HG02588 (cell line): ENCODE data around the gene TMEM221.

ENCODE experiments used
- ATAC-seq: cut with Tn5 transposase; IDR thresholded peaks from one replicate; pipeline ENCODE4 v1.9.1; 2021; ENCODE audit warnings: mild to moderate bottlenecking, moderate library complexity; ENCODE audit not compliant: unreplicated experiment

TMEM221 gene

DNA sequence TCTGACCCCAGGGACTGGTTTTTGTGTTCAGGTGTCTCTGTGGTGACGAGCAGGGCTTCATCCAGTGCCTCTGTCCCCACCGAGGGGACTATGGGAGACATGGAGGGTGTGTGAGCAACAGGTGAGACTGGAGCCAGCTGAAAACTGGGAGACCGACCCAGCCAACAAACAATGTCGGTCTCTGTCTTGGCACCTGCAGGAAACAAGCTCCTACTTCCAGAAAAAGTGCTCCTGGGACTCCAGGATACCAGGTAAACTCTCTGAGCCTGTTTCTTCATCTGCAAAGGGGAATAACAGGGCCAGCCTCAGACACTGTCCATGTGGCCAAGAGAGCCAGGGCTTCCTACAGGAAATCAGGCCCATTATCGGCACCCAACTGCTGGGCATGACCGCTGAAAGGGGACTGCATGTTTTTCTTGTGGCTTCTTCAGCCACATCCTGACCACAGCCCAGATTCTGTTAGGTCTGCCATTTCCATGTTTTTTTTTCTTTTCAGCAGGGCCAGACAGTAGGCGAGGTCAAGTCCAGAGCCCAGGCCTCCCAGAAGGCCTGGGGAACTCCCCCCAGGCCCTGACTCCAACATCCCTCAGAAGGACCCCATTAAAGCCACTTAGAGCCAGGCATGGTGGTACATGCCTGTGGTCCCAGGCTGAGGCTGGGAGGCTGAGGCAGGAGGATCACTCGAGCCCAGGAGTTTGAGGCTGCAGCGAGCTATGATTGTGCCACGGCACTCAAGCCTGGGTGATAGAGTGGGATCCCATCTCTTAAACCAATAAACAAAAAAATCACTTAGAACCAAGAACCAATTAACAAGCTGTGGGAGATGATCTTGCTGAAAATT, 42.2 kb downstream of the TMEM221 start:
- ATAC-seq, result no peak

DNA sequence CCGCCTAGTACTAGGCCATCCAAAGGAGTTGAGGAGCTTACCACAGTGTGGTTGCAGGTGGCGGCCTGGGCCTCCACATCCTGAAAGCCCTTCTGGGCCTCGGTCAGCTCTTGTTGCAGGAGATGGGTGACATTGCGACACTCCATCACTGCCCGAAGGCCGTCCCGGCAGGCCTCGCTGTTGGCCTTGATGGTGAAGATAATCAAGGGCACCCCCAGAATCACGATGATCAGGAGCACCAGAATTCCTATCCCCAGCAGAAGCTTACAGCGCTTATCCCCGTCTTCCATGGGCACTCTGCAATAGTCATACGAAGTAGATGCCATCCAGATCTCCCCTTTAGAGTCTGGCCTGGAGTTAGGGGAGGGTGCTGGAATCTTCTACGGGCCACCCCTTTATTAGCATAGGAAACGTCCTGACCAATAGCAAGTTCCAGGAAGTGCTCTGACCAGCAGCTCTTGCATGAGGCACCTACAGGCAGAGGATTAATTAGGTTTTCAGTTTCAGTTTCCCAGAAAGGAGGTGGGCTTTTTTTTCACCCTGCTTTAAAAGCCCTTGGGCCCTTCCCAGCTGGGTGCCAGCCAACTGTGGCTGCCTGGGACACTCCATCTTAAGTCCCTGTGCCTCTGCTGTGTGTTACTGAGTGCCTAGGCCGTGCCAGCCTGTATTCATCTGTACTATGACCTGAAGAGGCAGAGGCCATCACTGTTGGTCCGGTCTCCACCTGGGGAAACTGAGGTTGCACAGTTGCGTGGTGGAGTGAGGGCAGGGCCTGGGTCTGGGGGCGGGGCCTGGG, 43.0 kb downstream of the TMEM221 start, which contains the start of gene BST2:
TSS of gene BST2 (minus strand) at position 381 of the 796 bp plus-strand sequence. CDS start at position 326, 55 bp downstream.
- peak; percentile 70 for ATAC-seq

DNA sequence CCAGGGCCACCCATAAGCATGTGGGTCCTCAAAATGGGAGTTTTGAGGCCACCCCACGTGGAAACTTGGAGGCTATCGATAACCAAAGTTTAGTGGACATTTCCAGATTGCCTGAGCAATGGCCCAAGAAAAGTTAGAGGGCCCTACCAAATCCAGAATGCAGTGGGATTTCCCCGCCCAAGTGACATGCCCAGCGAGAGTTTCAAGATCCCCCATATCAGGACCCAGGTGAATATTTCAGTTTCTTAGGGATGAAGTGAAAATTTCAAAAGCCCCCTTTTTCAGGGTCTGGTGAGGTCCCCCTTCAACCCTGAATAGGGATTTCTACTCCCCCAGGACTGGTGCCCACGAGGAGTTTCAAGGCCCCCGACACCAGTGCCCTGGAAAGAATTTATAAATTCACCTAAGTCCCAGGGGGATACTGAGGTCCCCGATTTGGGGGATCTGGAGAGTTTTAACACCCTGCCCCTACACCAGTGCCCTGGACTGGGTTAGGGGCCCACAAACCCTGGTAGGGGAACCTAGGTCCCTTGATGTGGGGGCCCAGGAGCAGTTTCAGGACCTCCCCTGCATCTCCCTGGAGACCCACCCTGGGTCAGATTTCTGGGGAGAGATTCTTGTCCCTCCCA, 43.7 kb downstream of the TMEM221 start:
- ATAC-seq, result peak; percentile 17

DNA sequence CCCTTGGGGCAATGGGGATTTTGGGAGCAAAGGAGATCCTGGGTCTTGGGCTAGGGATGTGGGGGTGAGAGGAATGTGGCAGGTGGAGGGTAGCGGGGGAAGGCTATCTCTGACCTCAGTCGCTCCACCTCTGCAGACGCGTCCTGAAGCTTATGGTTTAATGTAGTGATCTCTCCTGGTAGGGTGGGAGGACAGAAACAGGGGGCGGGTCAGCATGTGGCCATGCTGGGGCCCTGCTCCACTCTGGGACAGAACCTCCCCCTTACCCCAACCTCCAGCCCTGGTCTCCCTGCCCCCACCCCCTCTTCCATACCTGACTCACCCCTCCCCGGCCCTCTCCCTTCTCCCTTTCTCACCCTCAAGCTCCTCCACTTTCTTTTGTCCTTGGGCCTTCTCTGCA, 44.5 kb downstream of the TMEM221 start:
- ATAC-seq, result no peak

DNA sequence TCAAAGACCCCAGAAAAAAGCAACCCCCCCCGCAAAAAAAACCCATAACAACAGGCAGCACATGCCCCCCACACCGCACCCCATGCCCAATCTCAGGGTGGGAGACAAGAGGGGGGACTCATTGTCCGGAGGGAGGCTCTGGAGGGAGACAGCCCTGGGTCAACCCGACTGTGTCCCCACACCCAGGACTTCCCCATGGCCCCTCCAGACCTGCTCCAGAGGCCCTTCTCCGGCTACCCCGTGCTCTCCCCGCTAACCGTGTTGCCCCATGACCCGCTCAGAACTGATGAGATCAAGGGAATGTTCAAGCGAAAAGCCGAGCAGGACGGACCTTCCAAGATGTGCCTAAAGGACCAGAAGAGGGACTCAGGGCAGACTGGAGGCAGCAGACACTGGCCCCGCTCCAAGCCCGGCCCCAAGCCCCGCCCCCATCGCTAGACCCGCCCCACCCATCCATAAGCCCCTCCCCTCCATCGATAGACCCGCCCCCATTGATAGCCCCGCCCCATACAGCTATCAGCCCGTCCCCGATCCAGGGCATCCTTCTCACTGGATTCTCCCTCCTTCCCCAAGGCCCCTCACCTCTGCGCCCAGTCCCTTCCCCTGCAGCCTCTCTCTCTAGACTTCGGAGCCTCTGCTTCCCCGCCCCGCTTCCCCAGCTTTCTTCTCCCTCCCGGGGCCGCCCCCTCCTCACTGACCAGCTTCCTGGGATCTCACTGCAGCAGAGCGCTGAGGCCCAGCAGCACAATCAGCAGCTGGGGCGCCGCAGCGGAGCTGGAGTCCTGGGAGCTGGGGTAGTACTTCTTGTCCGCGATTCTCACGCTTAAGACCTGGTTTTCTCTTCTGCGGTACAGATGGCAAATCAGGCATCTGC, 45.2 kb downstream of the TMEM221 start:
- no peak for ATAC-seq

DNA sequence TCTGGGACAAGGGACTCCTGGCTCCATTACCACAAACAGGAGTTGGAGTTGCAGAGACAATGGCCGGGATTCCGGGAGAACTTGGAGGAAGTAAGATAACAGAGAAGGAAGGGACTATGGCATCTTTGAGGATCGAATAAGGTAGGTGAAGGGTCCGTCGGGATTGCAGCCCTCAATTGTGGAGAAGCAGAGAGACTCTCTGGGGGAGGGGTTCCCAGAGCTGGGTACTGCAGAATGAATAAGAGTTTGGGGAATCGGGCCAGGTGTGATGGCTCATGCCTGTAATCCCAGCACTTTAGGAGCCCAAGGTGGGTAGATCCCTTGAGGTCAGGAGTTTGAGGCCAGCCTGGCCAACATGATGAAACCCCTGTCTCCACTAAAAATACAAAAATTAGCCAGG, 46.8 kb downstream of the TMEM221 start:
- ATAC-seq, result no peak

DNA sequence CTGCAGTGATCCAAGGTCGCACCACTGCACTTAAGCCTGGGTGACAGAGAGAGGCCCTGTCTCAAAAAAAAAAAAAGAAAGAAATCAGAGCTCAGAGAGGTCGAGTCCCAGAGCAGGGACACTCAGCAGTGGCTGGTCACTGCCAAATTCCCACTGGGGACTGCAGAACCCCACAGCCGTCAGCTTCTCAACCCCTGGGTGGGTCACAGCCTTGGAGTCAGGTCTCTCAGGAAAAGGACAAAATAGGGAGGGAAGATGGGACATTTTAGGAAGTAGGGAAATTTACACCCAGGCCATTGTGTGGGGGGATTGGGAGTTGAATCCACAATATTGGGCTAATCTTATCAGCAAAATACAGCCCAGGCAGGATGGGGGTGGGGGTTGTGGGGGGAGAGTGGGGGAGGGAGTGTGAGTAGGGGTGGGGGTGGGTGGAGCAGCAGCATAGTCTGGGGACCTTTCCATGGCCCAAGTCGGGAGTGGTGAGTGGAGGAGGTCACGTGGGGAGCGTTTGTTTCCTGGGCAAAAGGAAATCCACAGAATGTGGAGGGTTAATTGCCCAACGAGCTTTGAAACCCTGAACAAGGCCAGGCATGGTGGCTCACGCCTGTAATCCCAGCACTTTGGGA, 49.5 kb downstream of the TMEM221 start:
- ATAC-seq, result no peak

DNA sequence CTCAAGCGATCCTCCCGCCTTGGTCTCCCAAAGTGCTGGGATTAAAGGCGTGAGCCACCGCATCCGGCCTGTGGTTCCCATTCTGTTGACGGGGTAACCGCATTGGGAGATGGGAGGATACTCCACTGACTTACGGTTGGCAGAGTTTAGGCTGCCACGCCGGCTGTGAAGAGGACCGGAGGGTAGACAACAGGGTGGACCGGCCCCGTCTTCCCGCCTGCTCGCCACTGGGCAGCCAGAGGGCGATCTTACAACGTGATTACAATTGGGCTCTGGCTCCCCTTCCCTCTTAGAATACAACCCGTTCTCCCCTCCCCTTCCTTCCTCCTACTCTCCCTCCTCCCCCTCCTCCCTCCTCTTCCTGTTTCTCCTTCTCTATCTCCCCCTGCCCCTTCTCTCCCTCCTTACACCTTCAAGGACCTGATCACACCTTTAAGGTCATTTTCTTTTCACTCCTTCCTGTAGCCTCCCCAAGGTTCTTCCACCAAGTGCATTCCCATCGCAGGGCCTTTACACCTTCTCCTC, 53.5 kb downstream of the TMEM221 start:
- no peak for ATAC-seq

DNA sequence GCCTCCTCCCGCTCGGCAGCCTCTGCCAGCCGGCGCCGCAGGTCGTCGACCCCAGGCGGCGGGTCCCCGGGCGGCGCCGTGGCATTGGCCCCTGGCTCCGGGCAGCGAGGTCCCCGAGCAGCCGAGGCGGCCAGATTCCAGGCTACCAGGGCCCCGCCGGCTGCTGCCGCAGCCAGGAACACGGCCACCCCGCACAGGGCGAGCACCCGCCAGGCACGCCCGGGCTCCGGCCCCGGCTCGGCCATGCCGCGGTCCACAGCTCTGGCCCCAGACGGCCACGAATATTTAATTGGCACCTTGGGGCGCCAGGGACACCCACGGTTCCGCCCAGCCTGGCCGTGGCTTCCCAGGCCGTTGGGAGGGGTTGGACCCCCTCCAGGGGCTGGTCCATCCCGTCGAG, 54.6 kb downstream of the TMEM221 start, which contains the start of gene CCDC194:
TSS of gene CCDC194 (minus strand) at position 283 of the 400 bp plus-strand sequence. CDS start at position 245, 38 bp downstream.
- ATAC-seq, result no peak

DNA sequence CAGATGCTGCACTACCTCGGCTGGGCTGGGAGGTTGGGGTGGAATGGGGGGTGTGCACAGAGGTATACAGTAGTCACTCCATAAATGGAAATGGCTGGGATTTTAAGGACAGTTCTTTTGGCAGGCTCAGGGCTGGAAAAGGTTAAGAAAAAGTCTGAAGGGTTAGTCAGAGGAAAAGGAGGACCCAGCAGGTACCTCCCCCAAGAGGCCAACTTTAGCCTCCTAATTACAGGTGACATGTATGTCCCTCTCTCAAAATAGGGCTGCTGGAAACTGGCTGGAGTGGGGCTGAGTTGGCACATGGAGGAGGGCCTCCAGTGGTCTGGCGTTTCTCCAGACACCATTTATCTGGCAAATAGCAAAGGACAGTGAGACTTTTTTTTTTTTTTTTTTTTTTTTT, 55.5 kb downstream of the TMEM221 start:
- ATAC-seq, result no peak

DNA sequence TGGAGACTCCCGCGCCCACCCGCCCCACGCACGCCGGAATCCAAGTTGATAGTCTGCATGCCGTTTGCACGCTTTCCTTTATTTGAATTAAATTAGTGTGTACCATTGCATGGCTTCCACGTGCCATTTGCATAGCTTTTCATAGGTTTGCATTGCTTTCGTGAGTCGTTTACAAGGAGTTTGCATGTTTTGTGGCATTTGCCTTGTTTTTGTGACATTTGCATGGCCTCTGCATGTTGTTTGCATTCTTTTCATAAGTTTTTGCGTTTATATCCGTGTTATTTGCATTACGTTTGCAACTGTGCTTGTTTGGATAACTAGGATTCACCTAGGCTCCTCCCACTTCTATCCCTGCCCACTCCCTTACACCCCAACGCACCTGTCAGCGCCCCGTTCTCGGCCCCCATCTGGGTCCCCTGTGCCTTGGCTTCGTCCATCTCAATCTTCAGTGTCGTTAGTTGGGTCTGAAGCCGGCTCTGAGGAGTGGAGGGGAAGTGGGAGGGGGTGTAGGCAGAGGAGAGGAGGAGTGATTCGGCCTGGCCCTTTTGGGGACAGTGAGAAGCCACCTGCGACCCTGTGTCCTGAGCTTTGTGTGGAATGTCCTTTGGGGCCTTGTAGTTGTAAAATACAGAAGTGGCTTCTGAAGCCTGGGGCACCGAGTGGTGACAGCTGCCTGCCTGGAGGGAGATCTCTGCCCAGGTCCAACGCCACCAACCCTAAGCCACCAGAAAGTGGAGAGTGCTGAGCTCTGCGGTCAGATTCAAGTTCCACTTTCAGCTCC, 56.9 kb downstream of the TMEM221 start:
- ATAC-seq, result no peak

DNA sequence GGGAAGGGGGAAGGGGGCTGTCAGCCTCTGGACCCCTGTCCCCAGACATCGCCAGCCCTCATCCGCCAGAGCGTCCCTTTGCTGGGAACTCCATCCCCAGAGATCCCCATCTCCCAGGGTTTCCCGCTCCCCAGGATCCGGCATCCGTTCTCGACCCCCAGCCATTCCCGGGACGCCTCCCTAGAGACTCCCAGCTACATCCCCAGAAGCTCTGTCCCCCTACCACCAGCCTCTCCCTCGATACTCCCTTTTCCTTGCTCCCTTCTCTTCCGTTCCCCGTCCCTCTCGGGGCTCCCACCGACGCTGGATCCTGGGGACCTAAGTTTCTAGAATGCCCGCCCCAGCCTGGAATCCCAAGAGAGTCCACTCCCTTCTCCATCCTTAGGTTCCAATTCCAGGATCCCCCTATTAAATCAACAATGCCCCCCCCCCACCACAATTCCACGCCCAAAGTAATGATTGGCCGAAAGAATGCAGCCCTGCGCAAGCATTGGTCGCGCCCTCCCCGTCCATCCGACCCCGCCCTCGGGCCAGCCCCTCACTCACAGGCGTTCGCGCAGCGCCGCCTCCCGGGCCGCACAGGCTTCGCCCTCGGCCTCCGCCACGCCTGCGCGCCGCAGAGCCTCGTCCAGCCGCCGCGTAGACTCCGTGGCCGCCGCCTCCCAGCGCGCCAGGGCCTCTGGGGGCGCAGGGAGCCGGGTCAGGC, 57.6 kb downstream of the TMEM221 start:
- peak; percentile 77 for ATAC-seq

DNA sequence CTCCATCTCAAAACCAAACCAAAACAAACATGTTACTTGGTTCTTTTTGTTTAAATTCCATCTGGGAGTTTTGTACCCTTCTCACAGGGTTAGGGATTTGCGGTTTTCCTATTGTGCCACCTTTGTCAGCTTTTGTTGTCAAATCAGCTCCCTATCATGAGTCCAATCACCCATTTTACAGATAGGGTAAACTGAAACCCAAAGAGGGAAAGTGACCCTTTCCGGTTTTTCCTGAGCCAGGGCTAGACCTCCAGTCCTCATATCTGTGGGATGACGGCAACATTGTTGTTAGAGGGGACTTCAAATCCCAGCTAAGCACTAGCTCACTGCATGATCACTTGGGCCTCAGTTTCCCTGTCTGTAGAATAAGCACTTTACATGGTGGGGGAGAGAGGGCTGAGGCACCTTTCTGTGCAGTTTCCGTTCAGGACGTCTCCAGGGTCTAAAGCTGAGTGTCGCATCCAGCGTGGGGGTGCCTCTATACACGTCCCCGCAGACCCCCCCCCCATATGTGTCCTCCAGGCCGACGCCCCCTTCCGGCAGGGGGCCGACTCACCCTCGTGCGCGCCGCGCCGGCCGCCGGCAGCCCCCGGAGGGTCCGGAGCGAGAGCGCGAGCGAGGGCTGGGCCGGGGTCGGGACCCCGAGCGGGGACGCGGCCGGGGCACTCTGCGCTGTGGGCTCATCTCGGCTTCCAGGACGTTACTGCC, 58.4 kb downstream of the TMEM221 start:
- no peak for ATAC-seq

DNA sequence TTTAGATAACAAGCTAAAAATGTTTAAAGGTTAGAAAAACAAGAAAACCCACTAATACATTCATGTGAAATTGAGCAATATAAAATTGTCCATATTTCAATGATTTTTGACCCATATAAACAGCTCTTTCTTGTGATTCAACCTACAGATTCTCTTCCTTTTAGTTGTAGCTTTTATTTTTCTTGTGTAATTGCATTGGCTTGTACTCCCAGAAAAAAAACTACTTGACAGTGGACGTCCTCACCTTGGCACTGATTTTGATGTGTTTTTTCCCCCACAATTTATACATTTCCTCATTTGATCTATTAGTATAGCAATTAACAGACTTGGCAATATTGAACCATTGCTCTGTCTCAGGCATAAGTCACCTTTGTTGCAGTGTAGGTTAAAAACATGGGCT, 59.2 kb downstream of the TMEM221 start:
- ATAC-seq, result no peak

DNA sequence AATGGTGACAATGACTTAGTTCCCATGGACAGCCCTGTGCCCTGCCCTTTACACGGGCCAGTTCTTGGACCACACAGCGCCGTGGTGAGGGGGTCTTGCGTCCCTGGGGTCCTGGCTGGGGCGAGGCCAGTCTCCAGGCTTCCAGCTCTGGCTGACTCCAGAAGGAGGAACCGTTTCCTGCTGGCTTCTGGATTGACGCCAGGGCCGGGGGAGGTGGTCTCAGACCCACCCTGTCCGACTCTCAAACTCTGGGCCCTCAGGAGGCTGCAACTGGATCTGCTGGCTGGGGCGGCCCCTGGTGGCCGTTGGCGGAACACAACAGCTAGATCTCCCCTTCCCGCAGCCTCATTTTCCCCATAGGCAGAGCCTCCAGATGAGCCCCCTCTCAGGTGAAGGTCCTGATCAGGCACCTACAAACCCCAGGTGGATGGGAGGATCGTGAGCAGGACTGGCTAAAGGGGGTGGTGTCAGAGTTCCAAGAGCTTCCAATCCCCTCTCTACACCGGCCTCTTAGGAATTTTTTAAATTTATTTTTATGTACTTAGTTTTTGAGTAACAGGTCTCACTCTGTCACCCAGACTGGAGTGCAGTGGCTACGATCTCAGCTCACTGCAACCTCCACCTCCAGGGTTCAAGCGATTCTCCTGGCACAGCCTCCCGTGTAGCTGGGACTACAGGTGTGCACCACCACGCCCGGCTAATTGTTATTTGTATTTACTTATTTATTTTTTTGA, 62.4 kb downstream of the TMEM221 start:
- no peak for ATAC-seq
